Activated CD4-positive, alpha-beta T cell treated with anti-CD3 and anti-CD28 coated beads for 4 hours (primary cell): ENCODE data around the gene HIC2.
"Not testable (repeated sequence)": the region's sequence is repeated elsewhere in the genome, so short reads cannot be mapped to it uniquely, and the experiment has no call there.

ENCODE experiments used
- DNase-seq, 2 donors: peaks; one replicate each; pipeline ENCODE4 v3.0.0-alpha.2; 2020

HIC2 gene

DNA sequence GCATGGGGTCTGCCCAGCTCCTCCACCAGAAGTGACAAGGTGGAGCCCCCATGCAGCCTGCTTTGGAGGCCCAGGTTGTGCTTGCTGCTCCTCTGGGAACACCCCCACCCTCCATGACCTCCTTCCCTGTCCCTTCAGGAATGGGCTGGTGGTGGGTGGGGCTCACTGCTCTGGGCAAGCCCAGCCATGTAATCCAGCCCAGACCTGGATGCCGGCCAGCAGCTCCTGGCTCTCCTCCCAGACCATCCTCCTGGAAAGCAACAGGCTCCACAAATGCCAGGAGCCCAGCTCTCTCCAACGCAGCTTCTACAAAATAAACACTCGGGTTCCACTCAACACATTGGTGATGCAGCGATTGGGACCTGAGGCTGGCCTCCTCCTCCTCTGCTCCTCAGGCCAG is 80.8 kb downstream of the HIC2 start:
- DNase-seq: not testable (repeated sequence)

DNA sequence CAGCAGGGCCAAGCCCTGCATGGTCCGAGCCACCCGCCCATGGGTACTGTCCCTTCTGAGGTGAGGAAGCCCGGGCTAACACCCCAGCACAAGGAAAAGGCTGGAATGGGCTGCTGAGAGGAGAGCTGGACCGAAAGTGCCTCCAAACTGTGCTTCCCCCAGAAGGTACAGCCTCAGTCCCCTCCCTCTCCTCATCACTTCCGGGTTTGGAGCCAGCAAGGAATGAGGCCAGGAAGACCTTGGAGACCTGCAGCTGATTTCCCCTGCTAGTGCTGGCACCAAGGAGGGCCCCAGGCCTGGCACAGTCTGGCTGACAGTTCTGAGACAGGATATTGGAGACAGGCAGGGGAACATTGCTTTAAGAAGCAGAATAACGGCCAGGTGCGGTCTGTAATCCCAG is 81.3 kb downstream of the HIC2 start:
- not testable (repeated sequence) for DNase-seq

DNA sequence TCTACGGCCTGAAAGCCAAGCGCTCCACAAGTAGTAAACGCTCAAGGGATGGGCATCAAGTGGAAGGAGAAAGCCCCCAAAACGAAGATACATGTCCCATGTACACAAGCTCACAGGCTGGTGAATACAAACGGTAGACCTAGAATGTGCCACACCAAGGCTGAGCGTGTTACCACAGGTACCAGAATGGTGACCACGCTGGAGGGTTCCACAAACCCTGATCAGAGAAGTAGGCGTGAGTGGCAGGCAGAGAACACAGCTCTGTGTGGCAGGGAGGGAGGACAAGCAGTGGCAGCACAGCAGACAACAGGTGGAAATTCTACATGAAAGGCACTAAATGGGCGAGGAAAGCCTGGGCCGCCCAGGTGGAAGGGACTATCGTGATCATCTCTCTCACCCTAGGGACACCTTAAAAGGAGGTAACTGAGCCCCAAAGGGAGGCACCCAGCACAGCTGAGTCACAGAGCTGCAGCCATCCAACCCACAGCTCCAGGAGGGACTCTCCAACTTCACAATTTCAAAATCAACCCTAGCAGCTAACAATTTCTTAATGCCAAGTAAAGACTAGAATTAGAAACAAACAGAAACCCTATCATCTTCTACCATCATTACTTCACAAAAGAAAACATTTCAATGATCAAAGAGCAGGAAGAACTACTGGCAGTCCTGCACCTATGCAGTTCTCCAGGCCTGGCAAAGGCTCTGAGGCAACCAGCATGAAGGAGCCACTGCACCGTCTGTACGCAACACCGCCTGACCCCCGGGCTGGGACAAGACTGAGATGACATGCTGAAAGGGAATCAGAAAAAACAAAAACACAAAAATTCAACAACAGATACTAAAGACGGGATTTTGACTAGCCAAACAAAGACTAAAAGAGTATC is 82.7 kb downstream of the HIC2 start:
- not testable (repeated sequence) for DNase-seq
